Femur (tissue), 1 donor: ENCODE data around the gene PRPSAP2.
"Not testable (repeated sequence)": the region's sequence is repeated elsewhere in the genome, so short reads cannot be mapped to it uniquely, and the experiment has no call there.

Experiments
- DNase-seq: peaks from one replicate; pipeline ENCODE4 v3.0.0-alpha.2; 2017

PRPSAP2 gene

GRCh38 chr17:18947866-18948265 lies 89.9 kb downstream of the PRPSAP2 start:
- no peak for DNase-seq

GRCh38 chr17:18948476-18949006 lies 90.6 kb downstream of the PRPSAP2 start:
- no peak for DNase-seq

- no peak for DNase-seq
These were observed 91.6 kb downstream of the PRPSAP2 start for GRCh38 chr17:18949566-18949965.

- no peak for DNase-seq
These were observed 92.4 kb downstream of the PRPSAP2 start for GRCh38 chr17:18950346-18950745.

GRCh38 chr17:18950944-18951905 lies 93.3 kb downstream of the PRPSAP2 start:
- DNase-seq, result no peak

GRCh38 chr17:18951941-18952842 lies 94.3 kb downstream of the PRPSAP2 start, which contains the start of gene SLC5A10:
Gene SLC5A10 (plus strand): TSS chr17:18952165. CDS start chr17:18952206, 41 bp downstream.
- no peak for DNase-seq

- no peak for DNase-seq
These were observed 95.3 kb downstream of the PRPSAP2 start for GRCh38 chr17:18953231-18953728.

- DNase-seq, result no peak
These were observed 96.4 kb downstream of the PRPSAP2 start for GRCh38 chr17:18954321-18954720.

GRCh38 chr17:18955009-18955408 lies 97.1 kb downstream of the PRPSAP2 start:
- no peak for DNase-seq

GRCh38 chr17:18956021-18956420 lies 98.1 kb downstream of the PRPSAP2 start:
- not testable (repeated sequence) for DNase-seq

GRCh38 chr17:18956581-18956980 lies 98.7 kb downstream of the PRPSAP2 start:
- DNase-seq, result no peak

GRCh38 chr17:18957831-18958230 lies 99.9 kb downstream of the PRPSAP2 start:
- DNase-seq, result no peak

GRCh38 chr17:18958611-18959010 lies 100.7 kb downstream of the PRPSAP2 start:
- DNase-seq, result no peak

GRCh38 chr17:18959071-18959844 lies 101.3 kb downstream of the PRPSAP2 start:
- DNase-seq, result no peak

- no peak for DNase-seq
These were observed 101.9 kb downstream of the PRPSAP2 start for GRCh38 chr17:18959845-18960240.

- no peak for DNase-seq
These were observed 102.3 kb downstream of the PRPSAP2 start for GRCh38 chr17:18960241-18960665.

GRCh38 chr17:18960803-18961511 lies 103.0 kb downstream of the PRPSAP2 start:
- DNase-seq, result peak; percentile 79

GRCh38 chr17:18961634-18962493 lies 103.9 kb downstream of the PRPSAP2 start:
- DNase-seq, result peak; percentile 15

- no peak for DNase-seq
These were observed 104.5 kb downstream of the PRPSAP2 start for GRCh38 chr17:18962494-18962815.
